ENCODE data around the gene MYCN.

The MYCN gene

GRCh38 chr2:15906778-15907177 is 33.6 kb upstream of the MYCN start:
- Histone ChIP-seq H3F3A (ENCODE audit: insufficient read depth, low read length) (no peaks in the 10 kb centered on the region), H3K9ac (ENCODE audit: low read length) (no peak overlapping the region), H3K27me3 (ENCODE audit: insufficient read depth, low read length) (no peaks in the 10 kb centered on the region), H3K4me3 (ENCODE audit: low read depth, low read length, poor library complexity, severe bottlenecking) (no peak overlapping the region), H3K27ac (ENCODE audit: low read depth, low read length, poor library complexity, severe bottlenecking) (no peak overlapping the region), H2AFZ (ENCODE audit: low read length) (no peak overlapping the region), H4K20me1 (ENCODE audit: insufficient read depth, low read length) (no peaks in the 10 kb centered on the region), H3K4me1 (ENCODE audit: insufficient read depth, low read length, severe bottlenecking) (no peaks in the 10 kb centered on the region), H3K36me3 (ENCODE audit: insufficient read depth, low read length) (no peaks in the 10 kb centered on the region), H3K9me3 (ENCODE audit: low read length) (no peaks in the 10 kb centered on the region), H3K4me2 (ENCODE audit: low read length) (no peak overlapping the region), H3K79me2 (ENCODE audit: insufficient read depth, low read length) (no peaks in the 10 kb centered on the region), H3K9me2 (ENCODE audit: low read depth, low read length) (no peaks in the 10 kb centered on the region)
- TF ChIP-seq, protein P1, sequence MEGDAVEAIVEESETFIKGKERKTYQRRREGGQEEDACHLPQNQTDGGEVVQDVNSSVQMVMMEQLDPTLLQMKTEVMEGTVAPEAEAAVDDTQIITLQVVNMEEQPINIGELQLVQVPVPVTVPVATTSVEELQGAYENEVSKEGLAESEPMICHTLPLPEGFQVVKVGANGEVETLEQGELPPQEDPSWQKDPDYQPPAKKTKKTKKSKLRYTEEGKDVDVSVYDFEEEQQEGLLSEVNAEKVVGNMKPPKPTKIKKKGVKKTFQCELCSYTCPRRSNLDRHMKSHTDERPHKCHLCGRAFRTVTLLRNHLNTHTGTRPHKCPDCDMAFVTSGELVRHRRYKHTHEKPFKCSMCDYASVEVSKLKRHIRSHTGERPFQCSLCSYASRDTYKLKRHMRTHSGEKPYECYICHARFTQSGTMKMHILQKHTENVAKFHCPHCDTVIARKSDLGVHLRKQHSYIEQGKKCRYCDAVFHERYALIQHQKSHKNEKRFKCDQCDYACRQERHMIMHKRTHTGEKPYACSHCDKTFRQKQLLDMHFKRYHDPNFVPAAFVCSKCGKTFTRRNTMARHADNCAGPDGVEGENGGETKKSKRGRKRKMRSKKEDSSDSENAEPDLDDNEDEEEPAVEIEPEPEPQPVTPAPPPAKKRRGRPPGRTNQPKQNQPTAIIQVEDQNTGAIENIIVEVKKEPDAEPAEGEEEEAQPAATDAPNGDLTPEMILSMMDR (IDR thresholded peaks at IDR 0.05; ENCODE audit: low read length), result no peak
- no peak for TF ChIP-seq EZH2 (IDR thresholded peaks at IDR 0.05; ENCODE audit: borderline replicate concordance, low read length)

- Histone ChIP-seq H3K4me1 (ENCODE audit: insufficient read depth, low read length, severe bottlenecking) (no peaks in the 10 kb centered on the region), H4K20me1 (ENCODE audit: insufficient read depth, low read length) (no peaks in the 10 kb centered on the region), H3K36me3 (ENCODE audit: insufficient read depth, low read length) (no peaks in the 10 kb centered on the region), H3K27ac (ENCODE audit: low read depth, low read length, poor library complexity, severe bottlenecking) (no peak overlapping the region), H3K79me2 (ENCODE audit: insufficient read depth, low read length) (no peaks in the 10 kb centered on the region), H3K9ac (ENCODE audit: low read length) (no peak overlapping the region), H2AFZ (ENCODE audit: low read length) (no peak overlapping the region), H3F3A (ENCODE audit: insufficient read depth, low read length) (no peaks in the 10 kb centered on the region), H3K4me2 (ENCODE audit: low read length) (no peak overlapping the region), H3K27me3 (ENCODE audit: insufficient read depth, low read length) (no peaks in the 10 kb centered on the region), H3K4me3 (ENCODE audit: low read depth, low read length, poor library complexity, severe bottlenecking) (no peak overlapping the region), H3K9me2 (ENCODE audit: low read depth, low read length) (no peaks in the 10 kb centered on the region), H3K9me3 (ENCODE audit: low read length) (no peaks in the 10 kb centered on the region)
- TF ChIP-seq, protein P1 (IDR thresholded peaks at IDR 0.05; ENCODE audit: low read length), result no peak
- no peak for TF ChIP-seq EZH2 (IDR thresholded peaks at IDR 0.05; ENCODE audit: borderline replicate concordance, low read length)
Measured at GRCh38 chr2:15907461-15908324, 32.7 kb upstream of the MYCN start.

DNA sequence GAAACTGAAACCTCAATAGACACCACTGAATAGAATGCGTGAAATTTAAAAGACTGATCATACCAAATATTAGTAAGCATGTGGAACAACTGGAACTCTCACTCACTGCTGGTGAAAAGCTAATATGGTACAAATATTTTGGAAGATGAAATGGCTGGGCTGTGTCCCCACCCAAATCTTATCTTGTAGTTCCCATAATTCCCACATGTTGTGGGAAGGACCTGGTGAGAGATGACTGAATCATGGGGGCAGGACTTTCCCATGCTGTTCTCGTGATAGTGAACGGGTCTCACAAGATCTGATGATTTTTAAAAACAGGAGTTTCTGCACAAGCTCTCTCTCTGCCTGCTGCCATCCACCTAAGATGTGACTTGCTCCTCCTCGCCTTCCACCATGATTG is 32.0 kb upstream of the MYCN start:
- Histone ChIP-seq H3F3A (ENCODE audit: insufficient read depth, low read length) (no peaks in the 10 kb centered on the region), H3K9me3 (ENCODE audit: low read length) (no peaks in the 10 kb centered on the region), H3K9me2 (ENCODE audit: low read depth, low read length) (no peaks in the 10 kb centered on the region), H3K9ac (ENCODE audit: low read length) (no peak overlapping the region), H3K36me3 (ENCODE audit: insufficient read depth, low read length) (no peaks in the 10 kb centered on the region), H3K4me3 (ENCODE audit: low read depth, low read length, poor library complexity, severe bottlenecking) (no peak overlapping the region), H3K4me2 (ENCODE audit: low read length) (no peak overlapping the region), H3K79me2 (ENCODE audit: insufficient read depth, low read length) (no peaks in the 10 kb centered on the region), H3K27ac (ENCODE audit: low read depth, low read length, poor library complexity, severe bottlenecking) (no peak overlapping the region), H2AFZ (ENCODE audit: low read length) (no peak overlapping the region), H4K20me1 (ENCODE audit: insufficient read depth, low read length) (no peaks in the 10 kb centered on the region), H3K4me1 (ENCODE audit: insufficient read depth, low read length, severe bottlenecking) (no peaks in the 10 kb centered on the region), H3K27me3 (ENCODE audit: insufficient read depth, low read length) (no peaks in the 10 kb centered on the region)
- TF ChIP-seq, protein P1 (IDR thresholded peaks at IDR 0.05; ENCODE audit: low read length), result no peak
- TF ChIP-seq EZH2 (IDR thresholded peaks at IDR 0.05; ENCODE audit: borderline replicate concordance, low read length), result no peak

All from OCI-LY1 (cell line).